NCI-H1417 (cell line): ENCODE data around the gene CIC.

ENCODE experiments used
- DNase-seq, 3 experiments: peaks; one replicate each; lab custom pipeline; 2025; lab: John Stamatoyannopoulos, UW

Gene CIC

DNA sequence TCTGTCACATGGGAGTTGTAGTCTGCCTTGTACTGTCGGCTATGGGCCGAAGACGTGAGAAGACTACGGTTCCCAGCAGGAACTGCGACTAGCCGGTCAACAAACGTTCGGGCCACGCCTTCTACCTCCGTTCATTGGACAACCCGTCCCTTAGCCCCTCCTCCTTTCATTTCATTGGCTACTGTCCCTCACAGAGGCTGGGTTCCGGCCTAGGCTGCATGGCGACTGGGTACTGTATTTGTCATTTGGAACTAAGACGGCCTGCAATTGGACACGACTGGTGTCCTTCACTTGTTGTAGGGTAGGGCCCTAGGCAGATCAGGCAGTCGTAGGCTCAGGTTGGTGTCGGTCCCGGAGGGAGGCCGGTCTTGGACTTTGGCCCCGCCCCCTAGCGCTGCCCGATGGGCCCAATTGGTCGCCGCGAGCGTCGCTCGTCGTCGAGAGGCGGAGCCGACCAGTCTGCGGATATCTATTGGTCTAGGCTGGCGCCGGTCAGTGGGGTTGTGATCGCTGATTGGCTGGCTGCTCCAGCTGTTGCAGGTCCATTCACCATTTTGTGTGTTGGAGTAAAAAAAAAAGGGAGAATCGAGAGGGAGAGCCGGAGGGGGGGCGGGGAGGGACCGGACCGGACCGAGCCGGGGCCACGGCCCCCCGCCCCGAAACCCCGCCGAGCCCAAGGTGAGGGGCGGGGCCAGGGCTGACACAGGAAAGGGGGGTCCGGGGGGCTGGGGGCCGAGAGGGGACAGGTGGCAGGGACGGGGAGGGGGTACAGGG lies at the start of gene CIC:
Gene CIC, plus strand, starts transcription at position 549 of the 774 bp plus-strand sequence. CDS start 2,532 bp downstream, outside the sequence.
- DNase-seq, result peak; percentile 99 to 100 (median 100)

DNA sequence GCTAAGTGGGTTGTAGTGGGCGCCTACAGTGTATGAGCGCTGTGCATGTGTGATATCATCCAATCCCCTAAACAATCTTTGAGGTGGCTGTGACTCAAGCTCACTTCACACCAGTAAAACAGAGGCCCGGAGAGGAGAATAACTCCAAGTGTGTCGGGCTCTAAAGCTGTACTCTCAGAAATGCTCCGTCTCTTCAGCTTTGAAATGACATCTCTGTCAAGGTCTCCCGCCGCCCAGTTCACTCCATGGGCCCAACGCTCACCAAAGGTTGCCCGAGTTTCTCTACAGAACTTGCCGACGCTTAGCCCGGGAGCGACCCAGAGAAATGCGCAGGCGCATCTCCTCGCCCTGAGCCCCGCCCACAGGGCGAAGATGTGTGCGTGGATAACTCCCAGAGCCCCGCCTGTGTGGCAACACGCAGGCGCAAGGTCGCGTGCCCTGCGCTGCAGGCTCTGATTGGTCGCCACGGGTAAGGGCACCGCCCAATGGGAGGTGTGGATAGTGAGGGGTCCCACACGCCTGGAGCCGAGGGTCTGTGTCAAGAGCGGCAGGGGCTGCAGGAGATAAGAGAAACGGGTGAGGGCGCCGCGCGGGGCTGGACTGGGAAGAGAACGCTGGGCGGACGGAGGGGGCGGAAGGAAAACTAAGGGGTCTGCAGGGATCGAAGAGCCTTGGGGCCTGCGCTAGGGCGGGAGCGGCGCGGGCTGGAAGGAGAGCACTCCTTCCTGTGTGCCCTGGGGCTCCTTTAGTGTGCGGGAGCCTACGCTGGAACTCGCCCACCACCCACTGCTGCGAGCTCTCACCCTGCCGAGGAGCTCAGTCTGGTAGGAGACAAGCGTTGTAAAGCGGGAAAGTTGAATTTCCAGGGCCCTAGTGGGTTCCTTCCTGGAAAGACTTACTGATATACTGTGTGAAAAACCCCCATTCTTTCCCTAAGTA lies 49.0 kb upstream of the CIC start, which contains the start of gene ZNF526:
Gene ZNF526, plus strand, starts transcription at position 501 of the 939 bp plus-strand sequence. CDS start 4,092 bp downstream, outside the sequence.
- peak; percentile 96 to 99 (median 98) for DNase-seq

DNA sequence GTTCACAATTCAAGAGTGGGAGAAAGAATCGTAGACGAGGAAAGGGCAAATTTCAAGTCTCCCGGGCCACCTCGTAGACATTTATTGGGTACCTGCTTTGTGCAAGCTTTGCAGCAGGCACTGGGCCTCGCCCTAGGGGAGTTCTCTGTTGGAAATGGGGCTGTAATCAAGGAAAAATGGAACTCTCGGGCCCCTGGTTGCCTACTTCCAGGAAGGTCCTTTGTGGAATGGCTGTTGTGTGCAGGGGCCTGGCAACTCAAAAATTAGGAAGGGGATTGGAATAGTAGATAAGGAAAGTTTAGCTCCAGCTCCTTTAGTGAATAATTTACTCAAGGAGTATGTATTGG lies 48.3 kb upstream of the CIC start:
- no peak for DNase-seq

DNA sequence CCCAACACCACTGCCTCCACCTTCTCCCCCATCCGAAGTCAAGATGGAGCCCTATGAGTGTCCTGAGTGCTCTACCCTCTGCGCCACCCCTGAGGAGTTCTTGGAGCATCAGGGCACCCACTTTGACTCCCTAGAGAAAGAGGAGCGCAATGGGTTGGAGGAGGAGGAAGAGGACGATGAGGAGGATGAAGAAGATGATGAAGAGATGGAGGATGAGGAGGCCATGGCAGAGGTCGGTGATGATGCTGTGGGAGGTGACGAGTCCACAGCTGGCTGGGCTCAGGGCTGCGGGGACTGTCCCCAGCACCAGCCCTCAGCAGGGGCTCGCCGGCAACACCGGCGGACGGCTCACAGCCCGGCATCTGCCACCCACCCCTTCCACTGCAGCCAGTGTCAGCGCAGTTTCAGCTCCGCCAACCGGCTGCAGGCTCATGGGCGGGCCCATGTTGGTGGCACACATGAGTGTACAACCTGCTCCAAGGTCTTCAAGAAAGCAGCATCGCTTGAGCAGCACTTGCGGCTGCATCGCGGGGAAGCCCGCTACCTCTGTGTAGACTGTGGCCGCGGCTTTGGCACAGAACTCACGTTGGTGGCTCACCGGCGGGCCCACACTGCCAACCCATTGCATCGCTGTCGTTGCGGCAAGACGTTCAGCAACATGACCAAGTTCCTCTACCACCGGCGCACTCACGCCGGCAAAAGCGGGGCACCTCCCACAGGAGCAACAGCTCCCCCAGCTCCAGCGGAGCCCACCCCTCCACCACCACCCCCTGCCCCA lies 43.9 kb upstream of the CIC start:
- DNase-seq, result no peak

DNA sequence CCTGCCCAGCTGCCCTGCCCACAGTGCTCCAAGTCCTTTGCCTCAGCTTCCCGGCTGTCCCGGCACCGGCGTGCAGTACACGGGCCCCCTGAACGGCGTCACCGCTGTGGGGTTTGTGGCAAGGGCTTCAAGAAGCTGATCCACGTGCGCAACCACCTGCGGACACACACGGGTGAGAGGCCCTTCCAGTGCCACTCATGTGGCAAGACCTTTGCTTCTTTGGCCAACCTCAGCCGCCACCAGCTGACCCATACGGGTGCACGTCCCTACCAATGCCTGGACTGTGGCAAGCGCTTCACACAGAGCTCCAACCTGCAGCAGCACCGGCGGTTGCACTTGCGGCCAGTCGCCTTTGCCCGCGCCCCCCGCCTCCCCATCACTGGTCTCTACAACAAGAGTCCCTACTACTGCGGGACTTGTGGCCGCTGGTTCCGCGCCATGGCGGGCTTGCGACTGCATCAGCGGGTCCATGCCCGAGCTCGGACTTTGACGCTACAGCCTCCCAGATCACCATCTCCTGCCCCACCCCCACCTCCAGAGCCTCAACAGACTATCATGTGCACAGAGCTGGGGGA lies 43.2 kb upstream of the CIC start:
- DNase-seq, result no peak

DNA sequence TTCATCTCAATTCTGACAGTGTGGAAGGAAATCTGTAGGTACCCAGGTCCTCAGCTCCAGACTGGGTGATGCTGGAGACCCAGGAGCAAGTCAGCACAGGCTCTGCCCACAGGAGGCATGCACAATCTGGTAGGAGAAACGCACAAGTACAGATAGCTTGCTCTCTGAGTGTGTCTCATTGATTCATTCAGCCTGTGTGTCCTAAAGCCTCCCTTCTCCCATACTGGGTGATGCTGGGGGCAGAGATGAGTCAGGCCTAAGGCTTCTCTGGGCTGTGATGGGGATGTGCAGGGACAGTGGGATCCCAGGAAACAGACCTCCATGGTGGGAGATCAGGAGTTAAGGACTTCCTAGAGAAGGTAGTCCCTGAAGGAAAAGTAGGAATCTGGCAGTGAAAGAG lies 42.2 kb upstream of the CIC start:
- DNase-seq, result no peak

DNA sequence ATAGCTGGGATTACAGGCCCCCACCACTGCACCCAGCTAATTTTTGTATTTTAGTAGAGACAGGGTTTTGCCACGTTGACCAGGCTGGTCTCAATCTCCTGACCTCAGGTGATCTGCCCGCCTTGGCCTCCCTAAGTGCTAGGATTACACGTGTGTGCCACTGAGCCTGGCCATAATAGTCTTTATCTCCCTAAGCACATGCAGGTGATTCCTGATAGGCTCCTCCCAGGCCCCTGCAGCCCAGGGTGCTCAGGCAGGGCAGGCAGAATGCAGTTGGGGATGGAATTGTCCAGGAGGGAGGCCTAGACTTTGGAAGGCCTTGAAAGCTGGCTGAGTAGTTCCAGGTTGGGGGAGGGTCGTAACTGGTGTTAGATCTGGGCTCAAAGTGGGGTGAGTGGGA lies 40.4 kb upstream of the CIC start:
- DNase-seq, result no peak

DNA sequence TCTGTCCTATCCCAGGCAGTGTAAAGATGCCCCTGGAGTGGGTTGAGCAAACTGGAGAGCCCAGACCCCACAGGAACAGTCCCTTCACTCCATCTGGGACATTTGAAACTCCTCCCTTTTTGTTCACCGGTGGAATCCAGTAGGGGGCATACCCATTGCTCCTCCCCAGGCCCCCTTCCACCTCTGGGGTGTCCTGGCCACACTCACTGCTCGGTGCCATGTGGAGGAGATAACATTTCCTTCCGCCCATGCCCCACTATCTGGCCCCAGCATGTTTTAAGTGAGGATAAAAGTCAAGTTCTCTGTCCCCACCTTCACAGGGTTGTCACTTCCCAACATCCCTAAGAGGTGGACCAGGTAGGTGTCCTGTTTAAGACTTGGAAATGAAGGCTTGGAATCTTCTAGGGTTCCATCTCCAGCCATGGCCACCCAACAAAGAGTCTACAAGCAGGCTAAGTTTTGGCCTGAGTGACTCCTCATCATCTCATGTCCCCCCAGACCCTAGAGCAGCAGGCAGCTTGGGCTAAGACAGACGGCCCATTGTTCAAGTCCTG lies 39.7 kb upstream of the CIC start:
- DNase-seq, result no peak

DNA sequence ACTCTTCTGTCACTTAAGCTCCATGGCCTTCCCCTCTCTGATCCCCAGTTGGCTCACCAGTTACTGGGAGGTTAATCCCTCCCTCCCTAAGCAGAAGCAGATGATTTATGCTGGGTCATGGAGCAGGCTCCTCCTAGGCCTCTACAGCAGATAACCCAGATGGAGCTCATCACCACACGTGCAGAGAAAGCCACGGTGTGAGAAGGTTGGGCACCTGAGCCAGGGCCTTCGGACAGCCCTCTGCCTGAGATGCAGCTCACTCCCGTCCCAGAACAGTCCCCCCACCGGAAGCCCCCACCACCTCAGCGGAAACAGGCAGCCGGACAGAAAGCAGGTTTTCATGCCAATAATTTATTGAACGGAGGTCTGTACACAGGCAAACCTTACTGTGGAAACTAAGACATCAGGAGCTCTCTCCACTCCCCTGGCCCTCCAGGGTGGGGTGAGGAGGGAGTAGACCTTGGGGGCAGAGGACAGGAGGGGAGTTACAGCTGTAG lies 39.1 kb upstream of the CIC start:
- no peak for DNase-seq

DNA sequence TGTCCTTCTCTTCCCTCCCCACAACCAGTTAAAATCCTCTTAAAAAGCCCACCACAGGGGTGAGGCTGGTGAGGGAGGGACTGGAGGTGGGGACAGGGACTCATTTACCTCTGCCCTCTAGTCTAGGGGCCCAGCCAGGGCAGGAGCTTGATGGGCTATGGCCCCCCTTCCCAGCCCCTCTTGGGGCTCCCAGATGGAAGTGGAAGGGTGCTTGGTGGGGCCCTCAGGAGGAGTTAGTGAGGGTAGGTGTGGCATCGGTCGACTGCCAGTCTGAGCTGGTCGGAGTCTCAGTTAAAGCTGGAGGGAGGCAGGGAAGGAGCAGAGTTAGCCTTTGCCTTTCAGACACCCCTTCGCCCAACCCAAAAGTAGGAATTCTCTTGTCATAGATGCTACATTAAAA lies 38.5 kb upstream of the CIC start:
- DNase-seq, result no peak

DNA sequence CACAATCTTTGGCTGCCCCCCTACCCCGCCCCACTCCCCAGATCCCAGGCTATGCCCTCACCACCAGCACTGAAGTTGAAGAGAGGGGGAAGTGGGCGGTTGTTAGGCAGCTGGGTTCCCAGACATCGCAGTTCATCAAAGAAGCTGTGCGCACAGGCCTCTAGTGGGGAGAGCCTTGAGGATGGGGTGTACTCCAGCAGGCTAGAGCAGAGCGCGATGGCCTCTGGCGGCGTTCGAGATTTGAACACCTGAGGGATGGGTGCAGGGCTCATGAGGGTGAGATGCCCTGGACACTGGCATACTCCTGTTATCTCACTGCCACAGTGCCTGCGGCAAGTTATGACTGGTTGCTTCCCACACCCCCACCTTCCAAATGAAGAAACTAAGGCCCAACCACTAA lies 36.6 kb upstream of the CIC start:
- no peak for DNase-seq

DNA sequence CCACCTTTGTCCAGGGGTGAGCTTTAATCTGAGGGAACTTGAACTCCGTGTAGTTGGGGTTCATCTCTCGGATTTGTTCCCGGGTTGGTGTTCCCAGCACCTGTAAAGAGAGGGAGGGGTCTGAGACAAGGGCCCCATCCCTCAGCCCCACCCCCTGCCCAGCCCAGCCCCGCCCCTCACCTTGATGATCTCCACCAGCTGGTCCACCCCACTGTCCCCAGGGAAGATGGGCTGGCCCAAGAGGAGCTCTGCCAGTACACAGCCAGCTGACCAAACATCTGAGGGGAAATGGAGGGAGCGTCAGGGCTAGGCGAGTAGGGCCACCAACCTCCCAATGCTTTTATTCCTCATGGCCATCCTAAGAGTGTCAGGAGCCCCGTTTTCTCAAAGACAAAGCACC lies 35.9 kb upstream of the CIC start:
- DNase-seq, result peak in 1 of 3 experiments; percentile 12

DNA sequence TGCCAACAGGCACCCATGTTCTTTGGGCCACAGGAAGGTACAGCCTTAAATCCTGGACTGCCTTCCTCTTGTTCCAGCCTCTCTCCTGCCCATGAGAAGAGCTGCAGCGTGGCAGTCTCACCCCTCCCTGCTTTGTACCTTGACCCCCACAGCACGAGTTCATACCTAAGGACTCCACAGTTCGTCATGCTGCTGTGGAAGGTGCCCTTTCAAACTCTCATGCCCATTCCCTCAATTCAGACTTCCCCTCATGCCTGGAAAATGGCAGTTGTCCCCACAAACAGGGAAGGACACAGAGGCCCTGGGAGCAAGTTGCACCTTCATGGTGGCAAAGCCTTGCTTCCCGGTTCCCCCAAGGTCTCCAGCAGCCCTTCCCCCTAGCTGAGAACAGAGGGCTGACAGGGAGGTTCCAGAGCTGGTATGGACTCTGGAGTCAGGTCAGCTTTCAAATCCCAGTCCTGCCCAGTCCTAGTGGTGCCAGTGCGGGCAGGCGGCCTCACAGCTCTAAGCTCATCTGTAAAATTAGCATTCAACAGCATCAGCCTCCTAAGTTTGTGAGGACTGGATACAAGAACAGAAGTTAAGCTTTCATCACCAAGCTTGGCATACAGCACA lies 35.3 kb upstream of the CIC start:
- DNase-seq, result no peak

DNA sequence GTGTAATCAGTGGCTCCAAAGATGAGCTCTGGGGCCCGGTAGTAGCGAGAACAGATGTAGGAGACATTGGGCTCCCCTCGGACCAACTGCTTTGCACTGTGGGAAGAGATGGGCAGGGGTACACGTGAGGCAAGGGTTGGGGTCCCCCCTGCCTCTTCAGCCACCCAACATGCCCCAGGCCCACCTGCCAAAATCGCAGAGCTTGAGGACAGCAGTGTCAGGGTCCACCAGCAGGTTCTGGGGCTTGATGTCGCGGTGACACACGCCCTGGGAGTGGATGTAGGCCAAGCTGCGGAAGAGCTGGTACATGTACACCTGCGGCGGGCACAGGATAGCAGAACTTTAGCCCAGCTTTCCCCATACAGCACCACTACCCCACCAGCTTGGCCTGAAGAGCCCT lies 34.7 kb upstream of the CIC start:
- no peak for DNase-seq

DNA sequence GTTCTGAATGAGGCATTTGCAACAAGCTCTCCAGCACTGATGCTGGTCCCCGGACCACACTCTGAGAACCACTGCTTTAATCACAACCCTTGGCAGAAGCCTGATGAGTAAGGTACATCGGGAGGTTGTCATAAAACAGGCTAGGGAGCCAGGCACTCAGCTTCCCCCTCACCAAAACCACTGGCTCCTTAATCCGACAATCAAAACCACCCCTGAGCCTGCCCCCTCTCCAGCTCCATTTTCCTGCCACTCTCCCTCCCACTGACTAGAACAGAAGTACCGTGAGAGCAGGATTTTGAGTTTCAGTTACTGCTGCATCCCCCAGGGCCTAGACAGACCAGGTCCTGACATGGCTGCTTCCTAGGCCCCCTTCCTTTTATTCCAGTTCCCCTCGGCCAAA lies 33.9 kb upstream of the CIC start:
- no peak for DNase-seq

DNA sequence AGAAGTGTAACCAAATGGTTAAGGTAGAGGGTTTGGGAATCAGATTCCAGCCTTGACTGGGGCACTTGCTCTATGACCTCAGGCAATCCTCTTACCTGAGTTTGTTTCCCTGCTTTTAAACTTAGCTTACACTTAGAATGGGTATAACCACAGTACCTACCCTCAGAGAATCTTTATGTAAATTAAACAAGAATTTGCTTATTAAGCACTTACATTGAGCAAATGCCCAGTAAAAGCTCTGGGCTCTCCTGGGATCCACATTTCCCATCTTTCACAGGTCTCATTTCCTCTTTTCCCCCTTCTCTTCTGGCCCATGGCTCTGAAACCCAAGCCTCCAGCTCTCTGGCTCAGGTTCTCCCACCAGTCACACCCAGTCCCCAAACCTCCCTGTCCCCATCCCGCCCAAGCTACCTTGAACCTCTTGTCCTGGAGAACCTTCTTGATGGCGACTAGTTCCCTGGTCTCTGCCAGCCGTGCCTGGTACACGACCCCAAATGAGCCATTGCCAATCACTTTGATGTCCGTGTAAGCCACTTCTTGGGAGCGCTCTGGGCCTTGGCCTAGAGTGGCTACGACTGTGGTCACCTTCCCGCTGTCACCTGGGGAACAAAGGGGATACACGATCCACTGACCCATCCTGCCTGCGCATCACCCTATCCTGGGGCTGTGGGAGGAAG lies 29.4 kb upstream of the CIC start:
- DNase-seq, result no peak

DNA sequence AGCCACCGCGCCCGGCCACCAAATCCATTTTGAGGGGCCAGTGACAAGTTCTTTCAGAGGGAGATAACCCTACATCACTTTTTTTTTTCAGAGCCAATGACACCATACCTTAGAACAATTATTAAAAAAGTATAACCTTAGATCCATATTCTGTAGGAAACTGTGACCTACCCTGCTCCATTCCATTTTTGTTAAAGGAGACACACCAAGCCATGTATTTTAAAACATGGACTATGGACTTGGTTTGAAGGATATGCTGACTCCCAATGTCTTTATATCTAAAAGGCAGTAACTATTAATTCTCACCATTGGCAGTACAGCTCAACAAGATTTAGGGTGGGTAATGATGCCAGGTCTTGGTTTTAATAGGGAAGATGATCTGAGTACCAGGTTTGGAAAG lies 27.8 kb upstream of the CIC start:
- no peak for DNase-seq

DNA sequence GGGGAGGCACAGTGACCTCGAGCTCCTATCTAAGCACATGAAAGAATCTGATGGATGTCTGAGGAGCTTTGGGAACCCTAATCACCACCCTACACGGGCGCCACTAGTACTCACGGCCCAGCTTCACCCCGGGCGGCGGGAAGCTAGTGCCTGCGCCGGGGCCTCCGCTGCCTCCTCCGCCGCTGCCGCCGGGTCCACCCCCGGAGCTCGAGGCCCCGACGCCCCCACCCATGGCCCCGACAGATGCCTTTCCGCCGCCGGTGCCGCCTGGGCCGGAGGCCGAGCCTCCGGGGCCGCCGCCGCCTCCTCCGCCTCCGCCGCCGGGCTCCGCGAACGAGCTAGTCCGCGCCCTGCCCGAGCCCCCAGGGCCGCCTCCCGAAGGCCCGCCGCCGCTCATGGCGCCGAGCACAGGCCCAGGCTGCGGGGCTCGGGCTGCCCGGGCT lies 27.0 kb upstream of the CIC start:
- peak in 2 of 3 experiments; percentile 30 to 41 for DNase-seq

DNA sequence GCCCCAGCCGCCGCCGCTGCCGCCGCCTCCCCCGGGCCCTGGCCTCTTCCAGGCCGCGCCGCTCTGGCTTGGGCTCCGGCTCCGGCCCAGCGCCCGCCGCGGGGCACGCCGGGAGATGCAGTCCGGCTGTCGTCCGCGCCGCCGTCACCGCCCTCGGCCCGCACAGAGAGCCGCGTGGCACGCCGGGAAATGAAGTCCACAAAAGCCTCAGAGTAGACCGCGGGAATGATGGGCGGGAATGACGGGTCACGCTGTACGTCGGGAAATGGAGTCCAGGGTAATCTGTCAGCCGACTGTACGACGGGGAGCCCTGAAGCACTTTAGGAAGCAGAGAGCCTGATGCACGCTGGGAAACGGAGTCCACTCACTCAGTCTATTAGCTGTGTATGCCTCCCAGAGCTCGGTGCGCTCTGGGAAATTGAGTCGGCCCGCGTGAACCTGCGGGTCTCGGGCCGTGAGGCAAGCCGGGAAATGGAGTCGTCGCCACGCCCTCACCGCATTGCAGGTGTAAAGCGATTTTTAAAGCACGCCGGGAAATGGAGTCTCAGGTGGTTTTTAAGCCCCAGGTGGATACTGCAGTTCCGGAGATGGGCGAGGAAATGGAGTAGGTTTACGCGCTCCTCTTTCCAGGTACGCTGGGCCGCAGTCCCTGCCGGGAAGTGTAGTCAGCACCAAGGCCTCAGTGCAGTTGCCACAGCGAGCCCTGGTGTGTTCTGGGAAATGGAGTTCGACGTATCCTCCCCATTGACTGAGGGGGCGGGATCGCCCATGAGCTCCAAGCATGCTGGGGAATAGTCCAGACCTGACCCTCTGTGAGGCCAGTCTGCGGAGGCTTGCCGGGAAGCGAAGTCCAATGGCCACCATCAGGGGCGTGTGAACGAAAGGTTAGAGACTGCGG lies 26.3 kb upstream of the CIC start, which contains the start of gene GSK3A:
Gene GSK3A, minus strand, starts transcription at position 91 of the 898 bp plus-strand sequence. CDS start 137 bp downstream, outside the sequence.
- peak; percentile 100 for DNase-seq
